ENCODE data around the gene PCDHA11.
"Not testable (repeated sequence)": the region's sequence is repeated elsewhere in the genome, so short reads cannot be mapped to it uniquely, and the experiment has no call there.

PCDHA11 gene

DNA sequence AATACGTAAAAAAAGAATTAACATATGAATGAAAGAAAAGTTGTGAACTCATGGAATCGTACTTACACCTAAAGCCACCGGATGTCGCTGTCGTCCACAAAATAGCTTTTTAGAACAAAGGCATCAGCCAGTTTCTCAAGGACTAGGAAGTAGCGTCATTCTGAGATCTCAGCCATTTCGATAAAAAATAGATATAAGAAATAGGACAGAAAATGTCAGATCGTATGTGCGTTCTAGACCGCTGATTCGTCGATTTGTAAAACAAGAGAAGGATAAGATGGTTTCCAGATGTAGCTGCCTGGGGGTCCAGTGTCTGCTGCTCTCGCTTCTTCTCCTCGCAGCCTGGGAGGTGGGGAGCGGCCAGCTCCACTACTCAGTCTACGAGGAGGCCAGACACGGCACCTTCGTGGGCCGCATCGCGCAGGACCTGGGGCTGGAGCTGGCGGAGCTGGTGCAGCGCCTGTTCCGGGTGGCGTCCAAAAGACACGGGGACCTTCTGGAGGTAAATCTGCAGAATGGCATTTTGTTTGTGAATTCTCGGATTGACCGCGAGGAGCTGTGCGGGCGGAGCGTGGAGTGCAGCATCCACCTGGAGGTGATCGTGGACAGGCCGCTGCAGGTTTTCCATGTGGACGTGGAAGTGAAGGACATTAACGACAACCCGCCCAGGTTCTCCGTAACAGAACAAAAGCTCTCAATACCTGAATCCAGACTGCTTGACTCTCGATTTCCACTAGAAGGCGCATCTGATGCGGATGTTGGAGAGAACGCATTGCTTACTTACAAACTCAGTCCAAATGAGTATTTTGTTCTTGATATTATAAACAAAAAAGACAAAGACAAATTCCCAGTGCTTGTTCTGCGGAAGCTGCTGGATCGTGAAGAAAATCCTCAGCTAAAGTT, 12.7 kb upstream of the PCDHA11 start, which contains the start of gene PCDHA10:
TSS of gene PCDHA10 (plus strand) at position 126 of the 903 bp plus-strand sequence. CDS start at position 278, 152 bp downstream.
- no peak for DNase-seq (ENCODE audit: low read depth)

DNA sequence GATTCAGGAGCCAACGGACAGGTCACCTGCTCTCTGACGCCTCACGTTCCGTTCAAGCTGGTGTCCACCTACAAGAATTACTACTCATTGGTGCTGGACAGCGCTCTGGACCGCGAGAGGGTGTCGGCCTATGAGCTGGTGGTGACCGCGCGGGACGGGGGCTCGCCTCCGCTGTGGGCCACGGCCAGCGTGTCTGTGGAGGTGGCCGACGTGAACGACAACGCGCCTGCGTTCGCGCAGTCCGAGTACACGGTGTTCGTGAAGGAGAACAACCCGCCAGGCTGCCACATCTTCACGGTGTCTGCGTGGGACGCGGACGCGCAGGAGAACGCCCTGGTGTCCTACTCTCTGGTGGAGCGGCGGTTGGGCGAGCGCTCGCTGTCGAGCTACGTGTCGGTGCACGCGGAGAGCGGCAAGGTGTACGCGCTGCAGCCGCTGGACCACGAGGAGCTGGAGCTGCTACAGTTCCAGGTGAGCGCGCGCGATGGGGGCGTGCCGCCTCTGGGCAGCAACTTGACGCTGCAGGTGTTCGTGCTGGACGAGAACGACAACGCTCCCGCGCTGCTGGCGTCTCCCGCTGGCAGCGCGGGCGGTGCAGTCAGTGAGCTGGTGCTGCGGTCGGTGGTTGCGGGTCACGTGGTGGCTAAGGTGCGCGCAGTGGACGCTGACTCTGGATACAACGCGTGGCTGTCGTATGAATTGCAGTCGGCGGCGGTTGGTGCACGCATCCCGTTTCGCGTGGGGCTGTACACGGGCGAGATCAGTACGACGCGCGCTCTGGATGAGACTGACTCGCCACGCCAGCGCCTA, 11.4 kb upstream of the PCDHA11 start:
- no peak for DNase-seq (ENCODE audit: low read depth)

DNA sequence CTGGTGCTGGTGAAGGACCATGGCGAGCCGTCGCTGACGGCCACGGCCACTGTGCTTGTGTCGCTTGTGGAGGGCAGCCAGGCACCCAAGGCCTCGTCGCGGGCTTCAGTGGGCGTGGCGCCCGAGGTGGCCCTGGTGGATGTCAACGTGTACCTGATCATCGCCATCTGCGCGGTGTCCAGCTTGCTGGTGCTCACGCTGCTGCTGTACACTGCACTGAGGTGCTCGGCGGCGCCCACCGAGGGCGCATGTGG, 10.8 kb upstream of the PCDHA11 start:
- no peak for DNase-seq (ENCODE audit: low read depth)

DNA sequence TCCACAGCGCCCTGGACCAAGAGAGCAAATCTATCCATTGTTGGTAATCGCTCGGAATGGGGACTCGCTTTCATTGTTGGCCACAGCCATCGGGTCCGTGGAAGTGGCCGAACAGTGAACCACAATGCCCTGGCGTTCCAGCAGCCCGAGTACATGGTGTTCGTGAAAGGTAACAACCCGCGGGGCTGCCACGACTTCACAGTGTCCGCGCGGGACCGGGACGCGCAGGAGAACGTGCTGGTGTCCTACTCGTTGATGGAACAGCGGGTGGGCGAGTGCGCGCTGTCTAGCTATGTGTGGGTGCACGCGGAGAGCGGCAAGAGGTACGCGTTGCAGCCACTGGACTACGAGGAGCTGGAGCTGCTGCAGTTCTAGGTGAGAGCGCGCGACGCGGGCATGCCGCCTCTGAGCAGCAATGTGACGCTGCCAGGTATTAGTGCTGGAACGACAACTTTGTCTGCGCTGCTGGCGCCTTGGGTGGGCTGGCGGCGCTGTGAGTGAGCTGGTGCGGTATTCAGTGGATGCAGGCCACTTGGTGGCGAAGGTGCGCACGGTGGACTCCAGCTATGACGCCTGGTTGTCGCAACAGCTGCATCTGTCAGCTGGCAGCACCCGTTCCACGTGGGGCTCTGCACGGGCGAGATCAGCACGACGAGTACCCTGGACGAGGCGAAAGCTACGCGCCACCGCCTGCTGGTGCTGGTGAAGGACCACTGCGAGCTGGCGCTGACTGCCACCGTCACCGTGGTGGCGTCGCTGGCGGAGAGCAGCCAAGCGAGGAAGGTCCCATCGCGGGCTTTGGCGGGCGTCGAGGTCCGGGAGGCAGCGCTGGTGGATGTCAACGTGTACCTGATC, 6.1 kb upstream of the PCDHA11 start:
- no peak for DNase-seq (ENCODE audit: low read depth)

DNA sequence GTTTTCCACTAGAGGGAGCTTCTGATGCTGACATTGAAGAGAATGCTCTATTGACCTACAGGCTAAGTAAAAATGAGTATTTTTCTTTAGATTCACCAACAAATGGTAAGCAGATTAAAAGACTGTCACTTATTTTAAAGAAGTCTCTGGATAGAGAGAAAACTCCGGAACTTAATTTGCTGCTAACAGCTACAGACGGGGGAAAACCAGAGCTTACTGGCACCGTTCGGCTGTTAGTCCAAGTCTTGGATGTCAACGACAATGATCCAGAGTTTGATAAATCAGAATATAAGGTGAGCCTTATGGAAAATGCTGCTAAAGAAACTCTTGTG, 764 bp downstream of the PCDHA11 start:
- no peak for DNase-seq (ENCODE audit: low read depth)

DNA sequence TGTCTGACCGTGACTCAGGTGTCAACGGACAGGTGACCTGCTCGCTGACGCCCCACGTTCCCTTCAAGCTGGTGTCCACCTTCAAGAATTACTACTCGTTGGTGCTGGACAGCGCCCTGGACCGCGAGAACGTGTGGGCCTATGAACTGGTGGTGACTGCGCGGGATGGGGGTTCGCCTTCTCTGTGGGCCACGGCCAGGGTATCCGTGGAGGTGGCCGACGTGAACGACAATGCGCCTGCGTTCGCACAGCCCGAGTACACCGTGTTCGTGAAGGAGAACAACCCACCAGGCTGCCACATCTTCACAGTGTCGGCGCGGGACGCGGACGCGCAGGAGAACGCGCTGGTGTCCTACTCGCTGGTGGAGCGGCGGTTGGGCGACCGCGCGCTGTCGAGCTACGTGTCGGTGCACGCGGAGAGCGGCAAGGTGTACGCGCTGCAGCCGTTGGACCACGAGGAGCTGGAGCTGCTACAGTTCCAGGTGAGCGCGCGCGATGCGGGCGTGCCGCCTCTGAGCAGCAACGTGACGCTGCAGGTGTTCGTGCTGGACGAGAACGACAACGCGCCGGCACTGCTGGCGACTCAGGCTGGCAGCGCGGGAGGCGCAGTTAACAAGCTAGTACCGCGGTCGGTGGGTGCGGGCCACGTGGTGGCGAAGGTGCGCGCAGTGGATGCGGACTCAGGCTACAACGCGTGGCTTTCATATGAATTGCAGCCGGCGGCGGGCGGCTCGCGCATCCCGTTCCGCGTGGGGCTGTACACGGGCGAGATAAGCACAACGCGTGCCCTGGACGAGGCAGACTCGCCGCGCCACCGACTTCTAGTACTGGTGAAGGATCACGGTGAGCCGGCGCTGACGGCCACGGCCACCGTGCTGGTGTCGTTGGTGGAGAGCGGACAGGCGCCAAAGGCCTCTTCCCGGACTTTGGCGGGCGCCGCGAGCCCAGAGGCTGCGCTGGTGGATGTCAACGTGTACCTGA, 1.8 kb downstream of the PCDHA11 start:
- DNase-seq (ENCODE audit: low read depth), result no peak

DNA sequence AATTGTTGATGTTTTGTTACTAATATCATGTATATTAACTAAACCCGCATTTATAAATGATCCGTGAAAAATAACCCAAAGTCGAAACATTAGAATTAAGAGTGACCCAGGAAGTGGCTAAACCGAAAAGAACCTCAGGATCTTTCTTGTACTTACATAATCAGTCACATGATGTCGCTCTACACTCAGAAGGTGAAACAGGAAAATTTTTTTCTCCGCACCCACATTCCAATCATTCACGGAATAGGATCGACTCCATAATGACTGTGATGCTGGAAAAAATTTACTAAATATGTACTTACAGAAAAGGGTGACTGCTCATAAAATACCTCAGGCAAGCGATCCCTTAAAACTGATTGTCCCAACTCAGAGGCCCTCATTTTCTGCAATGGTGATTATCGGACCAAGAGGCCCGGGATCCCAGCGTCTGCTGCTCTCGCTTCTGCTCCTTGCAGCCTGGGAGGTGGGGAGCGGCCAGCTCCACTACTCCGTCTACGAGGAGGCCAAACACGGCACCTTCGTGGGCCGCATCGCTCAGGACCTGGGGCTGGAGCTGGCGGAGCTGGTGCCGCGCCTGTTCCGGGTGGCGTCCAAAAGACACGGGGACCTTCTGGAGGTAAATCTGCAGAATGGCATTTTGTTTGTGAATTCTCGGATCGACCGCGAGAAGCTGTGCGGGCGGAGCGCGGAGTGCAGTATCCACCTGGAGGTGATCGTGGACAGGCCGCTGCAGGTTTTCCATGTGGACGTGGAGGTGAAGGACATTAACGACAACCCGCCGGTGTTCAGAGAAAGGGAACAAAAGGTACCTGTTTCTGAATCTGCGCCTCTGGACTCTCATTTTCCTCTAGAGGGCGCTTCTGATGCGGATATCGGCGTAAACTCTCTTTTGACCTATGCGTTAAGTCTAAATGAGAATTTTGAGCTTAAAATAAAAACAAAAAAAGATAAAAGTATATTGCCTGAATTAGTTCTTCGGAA, 6.6 kb downstream of the PCDHA11 start, which contains the start of gene PCDHA12:
TSS of gene PCDHA12 (plus strand) at position 224 of the 981 bp plus-strand sequence. CDS start at position 389, 165 bp downstream.
- no peak for DNase-seq (ENCODE audit: low read depth)

DNA sequence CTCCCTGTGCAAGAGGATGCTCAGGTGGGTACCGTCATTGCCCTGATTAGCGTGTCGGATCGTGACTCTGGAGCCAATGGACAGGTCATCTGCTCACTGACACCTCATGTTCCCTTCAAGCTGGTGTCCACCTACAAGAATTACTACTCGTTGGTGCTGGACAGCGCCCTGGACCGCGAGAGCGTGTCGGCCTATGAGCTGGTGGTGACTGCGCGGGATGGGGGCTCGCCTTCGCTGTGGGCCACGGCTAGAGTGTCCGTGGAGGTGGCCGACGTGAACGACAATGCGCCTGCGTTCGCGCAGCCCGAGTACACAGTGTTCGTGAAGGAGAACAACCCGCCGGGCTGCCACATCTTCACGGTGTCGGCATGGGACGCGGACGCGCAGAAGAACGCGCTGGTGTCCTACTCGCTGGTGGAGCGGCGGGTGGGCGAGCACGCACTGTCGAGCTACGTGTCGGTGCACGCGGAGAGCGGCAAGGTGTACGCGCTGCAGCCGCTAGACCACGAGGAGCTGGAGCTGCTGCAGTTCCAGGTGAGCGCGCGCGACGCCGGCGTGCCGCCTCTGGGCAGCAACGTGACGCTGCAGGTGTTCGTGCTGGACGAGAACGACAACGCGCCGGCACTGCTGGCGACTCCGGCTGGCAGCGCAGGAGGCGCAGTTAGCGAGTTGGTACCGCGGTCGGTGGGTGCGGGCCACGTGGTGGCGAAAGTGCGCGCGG, 7.9 kb downstream of the PCDHA11 start:
- not testable (repeated sequence) for DNase-seq (ENCODE audit: low read depth)

DNA sequence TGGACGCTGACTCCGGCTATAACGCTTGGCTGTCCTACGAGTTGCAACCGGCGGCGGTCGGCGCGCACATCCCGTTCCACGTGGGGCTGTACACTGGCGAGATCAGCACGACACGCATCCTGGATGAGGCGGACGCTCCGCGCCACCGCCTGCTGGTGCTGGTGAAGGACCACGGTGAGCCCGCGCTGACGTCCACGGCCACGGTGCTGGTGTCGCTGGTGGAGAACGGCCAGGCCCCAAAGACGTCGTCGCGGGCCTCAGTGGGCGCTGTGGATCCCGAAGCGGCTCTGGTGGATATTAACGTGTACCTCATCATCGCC, 8.5 kb downstream of the PCDHA11 start:
- DNase-seq (ENCODE audit: low read depth), result no peak

DNA sequence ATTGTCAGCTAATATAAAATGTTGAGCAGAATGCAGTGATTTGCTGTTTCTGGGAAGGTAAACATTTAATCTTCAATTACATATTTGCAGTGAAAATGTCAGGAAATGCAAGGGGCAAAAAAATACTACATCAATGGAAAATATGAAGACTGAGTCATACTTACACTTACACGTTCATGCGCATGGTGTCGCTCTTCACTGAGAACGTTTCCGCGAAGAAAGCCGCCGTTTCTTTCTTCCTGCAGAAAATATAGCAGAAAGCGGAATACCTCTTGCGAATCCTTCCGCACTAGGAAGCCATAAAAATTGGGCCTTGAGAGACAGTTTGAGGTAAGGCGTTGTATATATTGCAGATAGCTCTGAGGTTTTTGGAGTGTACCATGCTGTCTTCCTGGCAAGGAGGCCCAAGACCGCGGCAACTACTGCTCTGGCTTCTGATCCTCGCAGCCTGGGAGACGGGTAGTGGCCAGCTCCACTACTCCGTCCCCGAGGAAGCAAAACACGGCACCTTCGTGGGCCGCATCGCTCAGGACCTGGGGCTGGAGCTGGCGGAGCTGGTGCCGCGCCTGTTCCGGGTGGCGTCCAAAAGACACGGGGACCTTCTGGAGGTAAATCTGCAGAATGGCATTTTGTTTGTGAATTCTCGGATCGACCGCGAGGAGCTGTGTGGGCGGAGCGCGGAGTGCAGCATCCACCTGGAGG, 13.3 kb downstream of the PCDHA11 start, which contains the start of gene PCDHA13:
TSS of gene PCDHA13 (plus strand) at position 236 of the 702 bp plus-strand sequence. CDS start at position 381, 145 bp downstream.
- DNase-seq (ENCODE audit: low read depth), result no peak

DNA sequence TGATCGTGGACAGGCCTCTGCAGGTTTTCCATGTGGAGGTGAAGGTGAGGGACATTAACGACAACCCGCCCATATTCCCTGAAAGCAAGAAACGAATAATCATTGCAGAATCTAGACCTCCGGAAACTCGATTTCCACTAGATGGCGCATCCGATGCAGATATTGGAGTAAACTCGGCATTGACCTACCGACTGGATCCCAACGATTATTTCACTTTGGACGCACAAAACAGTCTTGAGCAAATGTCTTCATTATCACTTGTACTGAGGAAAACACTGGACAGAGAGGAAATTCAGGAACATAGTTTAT, 13.8 kb downstream of the PCDHA11 start:
- no peak for DNase-seq (ENCODE audit: low read depth)

DNA sequence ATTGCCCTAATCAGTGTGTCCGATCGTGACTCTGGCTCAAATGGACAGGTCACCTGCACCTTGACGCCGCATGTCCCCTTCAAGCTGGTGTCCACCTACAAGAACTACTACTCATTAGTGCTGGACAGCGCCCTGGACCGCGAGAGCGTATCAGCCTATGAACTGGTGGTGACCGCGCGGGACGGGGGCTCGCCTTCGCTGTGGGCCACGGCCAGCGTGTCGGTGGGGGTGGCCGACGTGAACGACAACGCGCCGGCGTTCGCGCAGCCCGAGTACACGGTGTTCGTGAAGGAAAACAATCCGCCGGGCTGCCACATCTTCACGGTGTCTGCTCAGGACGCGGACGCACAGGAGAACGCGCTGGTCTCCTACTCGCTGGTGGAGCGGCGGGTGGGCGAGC, 14.6 kb downstream of the PCDHA11 start:
- no peak for DNase-seq (ENCODE audit: low read depth)

DNA sequence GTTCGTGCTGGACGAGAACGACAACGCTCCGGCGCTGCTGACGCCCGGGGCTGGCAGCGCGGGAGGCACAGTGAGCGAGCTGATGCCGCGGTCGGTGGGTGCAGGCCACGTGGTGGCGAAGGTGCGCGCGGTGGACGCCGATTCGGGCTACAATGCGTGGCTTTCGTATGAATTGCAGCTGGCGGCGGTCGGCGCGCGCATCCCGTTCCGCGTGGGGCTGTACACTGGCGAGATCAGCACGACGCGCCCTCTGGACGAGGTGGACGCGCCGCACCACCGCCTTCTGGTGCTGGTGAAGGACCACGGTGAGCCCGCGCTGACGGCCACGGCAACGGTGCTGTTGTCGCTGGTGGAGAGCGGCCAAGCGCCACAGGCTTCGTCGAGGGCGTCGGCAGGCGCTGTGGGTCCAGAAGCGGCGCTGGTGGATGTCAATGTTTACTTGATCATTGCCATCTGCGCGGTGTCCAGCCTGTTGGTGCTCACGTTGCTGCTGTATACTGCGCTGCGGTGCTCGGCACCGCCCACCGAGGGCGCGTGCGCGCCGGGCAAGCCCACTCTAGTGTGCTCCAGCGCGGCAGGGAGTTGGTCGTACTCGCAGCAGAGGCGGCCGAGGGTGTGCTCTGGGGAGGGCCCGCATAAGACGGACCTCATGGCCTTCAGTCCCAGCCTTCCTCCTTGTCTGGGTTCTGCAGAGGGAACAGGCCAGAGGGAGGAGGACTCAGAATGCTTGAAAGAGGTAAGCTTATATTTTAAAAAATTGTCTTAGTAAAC, 15.4 kb downstream of the PCDHA11 start:
- no peak for DNase-seq (ENCODE audit: low read depth)

DNA sequence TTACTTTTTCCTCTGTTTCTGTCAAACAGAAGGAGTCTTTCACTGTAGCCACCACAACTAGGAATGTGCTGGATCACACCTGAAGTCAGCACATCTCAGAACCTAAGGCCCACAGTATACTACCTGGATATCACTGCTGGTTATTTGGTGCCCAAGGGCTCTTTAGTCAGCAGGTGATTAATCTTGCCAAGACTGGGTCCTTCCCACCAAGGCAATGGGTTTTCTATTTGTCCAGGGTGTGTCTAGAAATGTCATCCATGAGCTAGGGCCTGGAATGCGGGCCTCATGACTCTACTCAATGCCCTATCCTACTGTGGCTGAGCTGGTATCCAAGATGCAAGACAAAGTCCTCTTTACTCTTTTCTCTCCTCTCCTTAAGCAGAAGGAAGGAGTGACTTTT, 47.6 kb downstream of the PCDHA11 start:
- DNase-seq (ENCODE audit: low read depth), result no peak

All from stimulated activated CD4-positive, alpha-beta T cell treated with anti-CD3 and anti-CD28 coated beads, Interleukin-2, amount 100 ng/mL, for 4 hours (primary cell).